Right lobe of liver (tissue), 4 donors: ENCODE measurements around the gene CYP11A1.

Experiments
- CTCF ChIP-seq, 4 donors: fragments of 200-600 bp in 3 of 4; fragments of 450-650 bp in 1 of 4; IDR thresholded peaks; one replicate each; pipeline versions ENCODE4 v1.5.1 to v1.8.0; 2016 to 2022; ENCODE audit warnings: antibody characterized with exemption in 4 of 4, mild to moderate bottlenecking in 2 of 4
- POLR2A ChIP-seq: fragments of 450-650 bp; IDR thresholded peaks from one replicate; pipeline ENCODE4 v1.6.1; 2017; ENCODE audit warnings: antibody characterized with exemption, mild to moderate bottlenecking
- donor health status: DM: no; HTN: no; CAD: no.
- donor health status: DM: no; HTN: no; CAD: no.
- donor health status: DM: no; HTN: yes; CAD: no.

DNA sequence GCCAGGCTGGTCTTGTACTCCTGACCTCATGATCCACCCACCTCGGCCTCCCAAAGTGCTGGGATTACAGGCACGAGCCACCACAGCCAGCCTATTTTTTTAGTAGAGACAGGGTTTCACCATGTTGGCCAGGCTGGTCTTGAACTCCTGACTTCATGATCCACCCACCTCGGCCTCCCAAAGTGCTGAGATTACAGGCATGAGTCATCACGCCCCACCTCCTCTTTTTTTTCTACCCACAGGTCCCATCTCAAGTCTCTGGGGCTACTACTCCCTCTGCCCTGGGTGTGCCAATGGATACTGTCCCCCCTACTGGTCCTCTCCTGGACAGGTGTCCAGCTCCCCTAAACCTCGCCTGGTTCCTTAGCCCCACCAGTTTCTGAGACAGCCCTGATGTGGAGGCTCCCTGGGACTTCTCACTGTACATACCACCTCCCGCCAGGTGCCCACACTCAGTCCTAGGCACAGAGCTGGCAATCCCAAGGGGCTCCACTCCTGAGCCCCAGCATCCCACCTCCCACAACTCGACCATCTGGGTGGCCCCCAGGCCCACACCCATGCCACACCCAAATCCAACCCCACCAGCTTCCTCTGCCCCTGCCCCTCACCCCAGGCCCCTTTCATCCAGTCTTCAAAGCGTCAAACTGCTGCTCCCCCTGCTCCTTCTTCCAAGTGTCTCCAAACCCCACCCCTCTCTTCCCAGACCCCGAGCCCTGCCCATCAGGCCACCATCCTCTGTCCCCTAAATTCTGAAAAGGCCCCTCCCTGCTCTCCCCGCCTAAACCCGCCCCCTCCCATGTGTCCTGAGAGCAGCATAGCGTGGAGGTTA lies 13.1 kb upstream of the CYP11A1 start:
- TF ChIP-seq CTCF (IDR thresholded peaks at IDR 0.05) (no peak), POLR2A (no peak)
